ENCODE data around the gene TBC1D2B.

TBC1D2B gene

DNA sequence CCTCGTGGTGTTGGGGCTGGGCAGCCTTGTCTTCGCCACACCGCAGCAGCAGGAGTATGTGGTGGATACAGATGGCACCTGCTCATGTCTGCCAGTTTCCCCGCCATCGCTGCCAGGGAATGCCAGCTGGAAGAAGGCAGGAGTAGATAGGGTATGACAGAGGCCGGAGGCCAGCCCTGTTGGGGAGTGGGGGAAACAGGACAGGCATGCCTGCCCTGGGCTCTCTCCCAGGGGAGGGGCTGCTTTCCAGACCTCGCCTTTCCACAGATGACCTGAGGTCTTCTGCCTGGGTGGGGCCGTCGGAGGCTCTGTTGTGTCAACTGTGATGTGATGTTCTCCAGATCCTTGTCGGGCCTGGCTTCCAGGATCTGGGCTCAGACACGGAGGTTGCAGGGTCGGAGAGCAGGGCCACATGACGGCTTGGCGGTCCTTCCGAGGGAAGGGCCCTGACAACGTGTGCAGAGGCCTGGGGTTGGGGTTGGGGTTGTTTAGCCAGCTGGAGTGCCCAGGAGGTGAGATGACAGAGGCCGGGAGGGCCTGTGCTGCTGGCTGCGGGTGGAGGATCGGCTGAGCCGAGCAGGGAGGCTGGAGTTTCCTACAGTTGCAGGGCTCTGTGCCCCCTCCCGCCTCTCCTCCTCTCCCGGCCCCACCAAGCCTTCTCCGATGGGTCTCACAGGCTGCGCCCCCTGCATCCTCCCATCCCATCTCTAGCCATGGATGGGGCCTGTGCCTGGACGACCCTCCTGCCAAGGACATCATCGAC, 102.0 kb downstream of the TBC1D2B start:
- Histone ChIP-seq H3K14ac (ENCODE audit: low read length) (peak overlapping the region; percentile 56), H3K23ac (ENCODE audit: low read depth, low read length, poor library complexity) (peak overlapping the region; percentile 91), H3K18ac (ENCODE audit: low read length) (peak overlapping the region; percentile 71), H3K36me3 (replicated peaks in 1 of 2; ENCODE audit: control insufficient read depth in 2 of 2, insufficient read depth in 2 of 2, low read length in 2 of 2) (no peaks in the 10 kb centered on the region), H2AK5ac (ENCODE audit: low read depth, low read length) (peak overlapping the region; percentile 63), H2BK15ac (ENCODE audit: low read length) (peak overlapping the region; percentile 37), H3K27ac (replicated peaks; ENCODE audit: low read length) (no peak overlapping the region), H2AFZ (ENCODE audit: low read length) (no peak overlapping the region), H3K4me1 (ENCODE audit: control insufficient read depth in 2 of 2, insufficient read depth in 1 of 2, low read depth in 1 of 2, low read length in 2 of 2) (peaks cover 0 to 2% of the 10 kb centered on the region in 2 donors), H3K4ac (ENCODE audit: low read length) (no peak overlapping the region), H3K9me3 (replicated peaks in 1 of 2; ENCODE audit: control insufficient read depth in 2 of 2, insufficient read depth in 1 of 2, low read depth in 1 of 2, low read length in 2 of 2) (no peaks in the 10 kb centered on the region), H3K4me2 (ENCODE audit: insufficient read depth, low read length, poor library complexity, severe bottlenecking) (no peak overlapping the region), H3K4me3 (ENCODE audit: low read length in 2 of 2) (no peak overlapping the region), H2BK120ac (ENCODE audit: low read depth, low read length) (no peak overlapping the region), H3K27me3 (ENCODE audit: control insufficient read depth in 3 of 3, insufficient read depth in 3 of 3, low read depth in 1 of 3, low read length in 3 of 3) (no peaks in the 10 kb centered on the region), H2BK5ac (ENCODE audit: low read length) (no peak overlapping the region), H3K9ac (ENCODE audit: low read depth, low read length, poor library complexity) (no peak overlapping the region), H4K91ac (ENCODE audit: low read depth, low read length, poor library complexity) (no peak overlapping the region), H2BK12ac (ENCODE audit: low read length) (peak overlapping the region; percentile 41), H4K8ac (ENCODE audit: low read depth, low read length) (no peak overlapping the region), H3K79me1 (ENCODE audit: low read depth, low read length) (no peaks in the 10 kb centered on the region)
- no CpG with 5 or more reads among the region's 26 CpGs for WGBS, 2 donors (ENCODE audit: extremely low coverage in 2 of 2, insufficient read length in 2 of 2, insufficient replicate concordance in 1 of 2)
- DNase-seq (ENCODE audit: low spot score) = no peak

DNA sequence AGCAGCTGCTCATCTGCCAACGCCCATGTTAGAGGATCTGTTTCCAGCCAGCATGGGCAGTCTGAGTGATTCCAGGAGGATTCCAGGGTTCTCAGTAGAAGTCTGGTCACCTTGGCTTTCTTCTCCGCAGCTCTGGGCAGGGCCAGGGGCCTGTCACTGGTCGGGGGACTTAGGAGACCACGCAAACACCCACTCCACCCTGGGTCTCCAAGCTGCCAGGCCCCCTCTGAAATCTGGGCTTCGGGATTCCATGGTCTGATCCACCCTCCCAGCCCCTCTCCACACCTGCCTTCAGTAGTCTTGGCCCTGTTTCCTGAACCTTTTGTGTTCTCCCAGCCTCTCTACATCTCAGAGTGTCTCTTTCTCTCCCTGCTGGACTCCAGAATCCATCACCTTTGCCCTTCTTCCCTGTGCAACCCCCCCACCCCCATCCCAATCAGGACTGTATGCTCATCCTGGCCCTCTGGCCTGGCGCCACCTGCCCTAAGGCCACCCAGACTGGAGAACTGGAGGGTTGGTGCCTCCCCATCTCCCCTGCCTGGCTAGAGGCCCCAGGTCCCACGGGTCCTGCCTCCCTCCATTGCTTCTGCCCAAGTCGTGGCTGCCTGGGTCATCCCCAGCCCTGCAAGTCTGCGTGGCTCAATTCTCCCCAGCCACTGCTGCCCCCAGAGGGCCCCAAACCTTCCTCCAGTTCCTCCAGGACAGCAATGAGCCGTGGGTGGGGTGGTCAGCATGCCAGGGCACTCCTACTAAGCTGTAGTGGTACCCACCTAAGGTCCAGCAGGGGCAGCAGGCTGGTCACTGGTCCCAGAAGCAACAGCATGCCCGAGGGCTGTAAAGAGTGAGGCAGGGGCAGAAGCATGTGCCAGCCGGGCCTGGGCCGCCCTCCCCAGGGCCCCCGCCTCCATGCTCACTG, 102.8 kb downstream of the TBC1D2B start:
- Histone ChIP-seq H3K27me3 (ENCODE audit: control insufficient read depth in 3 of 3, insufficient read depth in 3 of 3, low read depth in 1 of 3, low read length in 3 of 3) (no peaks in the 10 kb centered on the region), H2AK5ac (ENCODE audit: low read depth, low read length) (peak overlapping the region; percentile 37), H3K4me3 (ENCODE audit: low read length in 2 of 2) (no peak overlapping the region), H3K27ac (replicated peaks; ENCODE audit: low read length) (no peak overlapping the region), H3K36me3 (replicated peaks in 1 of 2; ENCODE audit: control insufficient read depth in 2 of 2, insufficient read depth in 2 of 2, low read length in 2 of 2) (no peaks in the 10 kb centered on the region), H3K9ac (ENCODE audit: low read depth, low read length, poor library complexity) (peak overlapping the region; percentile 60), H2AFZ (ENCODE audit: low read length) (no peak overlapping the region), H3K14ac (ENCODE audit: low read length) (peak overlapping the region; percentile 56), H2BK12ac (ENCODE audit: low read length) (peak overlapping the region; percentile 90), H3K23ac (ENCODE audit: low read depth, low read length, poor library complexity) (no peak overlapping the region), H2BK5ac (ENCODE audit: low read length) (no peak overlapping the region), H3K9me3 (replicated peaks in 1 of 2; ENCODE audit: control insufficient read depth in 2 of 2, insufficient read depth in 1 of 2, low read depth in 1 of 2, low read length in 2 of 2) (no peaks in the 10 kb centered on the region), H2BK120ac (ENCODE audit: low read depth, low read length) (no peak overlapping the region), H4K91ac (ENCODE audit: low read depth, low read length, poor library complexity) (peak overlapping the region; percentile 30), H3K4me1 (ENCODE audit: control insufficient read depth in 2 of 2, insufficient read depth in 1 of 2, low read depth in 1 of 2, low read length in 2 of 2) (peaks cover 0 to 2% of the 10 kb centered on the region in 2 donors), H3K4me2 (ENCODE audit: insufficient read depth, low read length, poor library complexity, severe bottlenecking) (no peak overlapping the region), H3K18ac (ENCODE audit: low read length) (peak overlapping the region; percentile 57), H4K8ac (ENCODE audit: low read depth, low read length) (no peak overlapping the region), H2BK15ac (ENCODE audit: low read length) (peak overlapping the region; percentile 37), H3K4ac (ENCODE audit: low read length) (no peak overlapping the region), H3K79me1 (ENCODE audit: low read depth, low read length) (no peaks in the 10 kb centered on the region)
- WGBS, 2 donors (ENCODE audit: extremely low coverage in 2 of 2, insufficient read length in 2 of 2, insufficient replicate concordance in 1 of 2) = no CpG with 5 or more reads among the region's 14 CpGs
- DNase-seq (ENCODE audit: low spot score) = no peak

DNA sequence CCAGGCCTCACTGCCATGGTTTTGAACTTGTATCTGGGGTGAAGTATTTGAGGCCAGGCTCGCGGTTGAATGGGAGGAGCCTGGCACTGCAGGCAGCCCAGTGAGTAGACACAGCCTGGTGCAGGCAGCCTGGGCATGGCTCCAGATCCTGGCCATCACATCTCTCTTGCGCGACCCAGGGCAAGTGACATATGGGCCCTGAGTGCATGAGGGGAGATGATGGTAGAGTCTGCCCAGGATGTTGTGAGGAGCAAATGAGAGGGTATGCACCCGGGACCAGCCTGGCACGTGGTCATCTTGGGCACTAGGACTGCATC, 103.5 kb downstream of the TBC1D2B start:
- no peaks in the 10 kb centered on the region for H3K4me1 ChIP-seq (ENCODE audit: control insufficient read depth in 2 of 2, insufficient read depth in 1 of 2, low read depth in 1 of 2, low read length in 2 of 2)
- H2BK15ac ChIP-seq (ENCODE audit: low read length) = no peak overlapping the region
- H3K4me2 ChIP-seq (ENCODE audit: insufficient read depth, low read length, poor library complexity, severe bottlenecking) = no peak overlapping the region
- H3K14ac ChIP-seq (ENCODE audit: low read length) = no peak overlapping the region
- H3K18ac ChIP-seq (ENCODE audit: low read length) = no peak overlapping the region
- no peak overlapping the region for H2BK120ac ChIP-seq (ENCODE audit: low read depth, low read length)
- H4K8ac ChIP-seq (ENCODE audit: low read depth, low read length) = no peak overlapping the region
- no peak overlapping the region for H3K9ac ChIP-seq (ENCODE audit: low read depth, low read length, poor library complexity)
- no peaks in the 10 kb centered on the region for H3K79me1 ChIP-seq (ENCODE audit: low read depth, low read length)
- no peaks in the 10 kb centered on the region for H3K36me3 ChIP-seq (replicated peaks in 1 of 2; ENCODE audit: control insufficient read depth in 2 of 2, insufficient read depth in 2 of 2, low read length in 2 of 2)
- no peak overlapping the region for H3K4ac ChIP-seq (ENCODE audit: low read length)
- no peak overlapping the region for H4K91ac ChIP-seq (ENCODE audit: low read depth, low read length, poor library complexity)
- H2BK12ac ChIP-seq (ENCODE audit: low read length) = no peak overlapping the region
- no peak overlapping the region for H2AFZ ChIP-seq (ENCODE audit: low read length)
- no peak overlapping the region for H2BK5ac ChIP-seq (ENCODE audit: low read length)
- H3K9me3 ChIP-seq (replicated peaks in 1 of 2; ENCODE audit: control insufficient read depth in 2 of 2, insufficient read depth in 1 of 2, low read depth in 1 of 2, low read length in 2 of 2) = no peaks in the 10 kb centered on the region
- WGBS, 2 donors (ENCODE audit: extremely low coverage in 2 of 2, insufficient read length in 2 of 2, insufficient replicate concordance in 1 of 2) = no CpG with 5 or more reads among the region's 6 CpGs
- no peak overlapping the region for H3K27ac ChIP-seq (replicated peaks; ENCODE audit: low read length)
- H3K23ac ChIP-seq (ENCODE audit: low read depth, low read length, poor library complexity) = no peak overlapping the region
- no peak overlapping the region for H3K4me3 ChIP-seq (ENCODE audit: low read length in 2 of 2)
- no peak for DNase-seq (ENCODE audit: low spot score)
- H2AK5ac ChIP-seq (ENCODE audit: low read depth, low read length) = no peak overlapping the region
- H3K27me3 ChIP-seq (ENCODE audit: control insufficient read depth in 3 of 3, insufficient read depth in 3 of 3, low read depth in 1 of 3, low read length in 3 of 3) = peaks cover 0 to 3% (median 0%) of the 10 kb centered on the region in 3 experiments
